GM10847 (cell line): ENCODE data around the gene SLC7A1.

Experiments
- POLR2A ChIP-seq: IDR thresholded peaks from 2 replicates; pipeline ENCODE4 v1.6.1; 2011; ENCODE audit not compliant: insufficient read length; ENCODE audit errors: extremely low read depth

SLC7A1 gene

DNA sequence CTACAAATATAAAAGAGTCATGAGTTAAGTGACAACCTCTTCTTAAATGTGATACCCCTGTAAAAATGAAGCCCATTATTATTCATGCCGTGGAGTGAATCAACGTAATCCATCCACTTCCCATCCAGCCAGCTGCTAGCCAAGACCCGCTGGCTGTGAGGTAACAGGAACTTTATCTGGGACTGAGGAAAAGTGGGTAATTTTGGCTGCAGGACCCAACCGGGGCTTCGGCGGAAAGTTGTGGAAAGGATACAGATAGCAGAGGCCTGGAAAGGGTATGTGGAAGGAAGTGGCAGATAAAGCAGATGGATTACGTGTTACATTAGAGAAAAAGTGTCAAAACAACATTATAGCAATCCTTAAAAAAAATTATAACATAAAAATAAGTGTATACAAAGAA is 48.3 kb downstream of the SLC7A1 start:
- TF ChIP-seq POLR2A = no peak

DNA sequence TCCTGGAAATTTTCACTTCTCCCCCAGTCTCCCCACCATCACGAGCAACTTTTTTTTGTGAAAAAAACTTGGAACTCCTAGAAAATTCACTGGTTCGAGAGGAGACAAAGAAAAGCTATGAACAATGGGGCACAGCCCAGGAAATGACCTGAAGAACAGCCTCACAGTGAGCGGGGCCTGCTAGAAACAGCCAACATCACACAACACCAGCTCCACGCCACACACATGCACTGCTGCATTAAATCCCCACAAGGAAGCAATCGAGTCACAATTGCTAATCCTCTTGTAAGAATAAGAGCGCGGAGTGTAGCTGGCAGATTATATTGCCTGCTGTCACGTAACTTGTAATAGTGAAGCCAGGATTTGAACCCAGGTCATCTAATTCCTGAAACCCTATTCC is 48.8 kb downstream of the SLC7A1 start:
- no peak for TF ChIP-seq POLR2A

DNA sequence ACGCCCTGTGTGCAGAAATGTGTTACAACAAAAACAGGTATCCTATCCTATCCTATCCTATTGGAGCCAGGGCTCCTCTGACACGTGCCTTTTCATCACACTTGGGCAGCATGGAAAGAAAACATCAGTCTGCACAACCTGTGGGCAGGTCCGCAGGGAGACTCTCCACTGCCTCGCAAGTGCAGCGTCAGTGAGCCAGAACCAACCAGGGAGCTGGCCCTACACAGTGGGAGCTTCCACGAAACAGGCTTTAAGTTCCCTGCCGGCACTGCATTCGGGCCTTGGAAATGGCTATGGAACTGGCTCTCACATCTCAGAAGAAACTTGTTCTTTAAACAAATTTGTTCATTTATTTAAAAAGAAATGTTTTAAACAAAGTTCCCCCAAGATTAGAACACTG is 49.5 kb downstream of the SLC7A1 start:
- TF ChIP-seq POLR2A = no peak

DNA sequence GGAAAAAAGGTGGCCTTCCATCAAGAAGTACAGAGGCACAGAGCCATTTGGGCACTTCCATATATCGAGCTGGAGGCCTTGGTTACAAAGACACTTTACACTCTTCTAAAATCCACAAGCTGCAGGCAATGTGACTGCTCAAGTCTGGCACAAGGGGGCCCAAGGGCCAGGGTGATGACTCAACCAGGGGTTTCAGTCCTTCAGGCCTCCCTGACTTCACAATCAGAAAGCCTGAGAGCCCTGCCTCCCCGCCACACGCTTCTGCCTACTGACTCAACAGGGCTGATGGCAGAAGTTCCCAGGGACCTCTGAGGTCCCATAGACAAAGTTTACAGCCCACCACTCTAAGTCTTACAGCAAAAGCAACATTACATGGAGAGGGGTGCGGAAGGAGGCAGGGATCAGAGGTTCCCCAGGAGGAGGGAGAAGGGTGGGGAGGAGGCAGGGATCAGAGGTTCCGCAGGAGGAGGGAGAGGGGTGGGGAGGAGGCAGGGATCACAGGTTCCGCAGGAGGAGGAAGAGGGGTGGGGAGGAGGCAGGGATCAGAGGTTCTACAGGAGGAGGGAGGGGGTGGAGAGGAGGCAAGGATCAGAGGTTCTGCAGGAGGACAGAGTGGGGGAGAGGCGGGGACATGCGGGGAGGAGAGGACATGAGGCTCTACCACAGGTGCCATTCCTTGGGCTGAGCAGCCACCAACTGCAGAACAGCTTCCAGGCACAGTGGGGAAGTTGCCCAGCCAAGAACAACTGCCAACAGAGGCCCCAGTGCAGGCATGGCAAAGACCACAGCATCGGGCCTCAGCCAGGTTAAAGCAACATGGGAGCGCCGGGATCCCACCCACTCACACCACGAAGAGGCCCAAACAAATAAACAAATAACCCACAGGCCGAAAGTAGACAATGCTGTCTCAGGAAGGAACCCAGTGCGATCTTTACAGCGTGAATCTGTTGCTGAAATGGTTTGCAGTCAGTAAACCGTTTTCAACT is 52.0 kb downstream of the SLC7A1 start:
- no peak for TF ChIP-seq POLR2A

DNA sequence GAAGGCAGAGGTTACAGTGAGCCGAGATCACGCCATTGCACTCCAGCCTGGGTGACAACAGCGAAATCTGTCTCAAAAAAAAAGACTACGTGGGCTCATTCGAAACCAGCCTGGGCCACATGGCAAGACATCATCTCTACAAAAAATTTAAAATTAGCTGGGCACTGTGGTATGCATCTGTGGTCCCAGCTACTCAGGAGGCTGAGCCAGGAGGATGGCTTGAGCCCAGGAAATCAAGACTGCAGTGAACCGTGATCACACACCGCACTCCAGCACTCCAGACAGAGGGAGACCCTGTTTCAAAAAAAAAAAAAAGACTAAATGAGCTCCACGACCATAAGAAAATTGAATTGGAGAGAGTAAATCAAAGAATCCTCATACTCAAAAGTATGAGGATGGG is 53.1 kb downstream of the SLC7A1 start:
- no peak for TF ChIP-seq POLR2A

DNA sequence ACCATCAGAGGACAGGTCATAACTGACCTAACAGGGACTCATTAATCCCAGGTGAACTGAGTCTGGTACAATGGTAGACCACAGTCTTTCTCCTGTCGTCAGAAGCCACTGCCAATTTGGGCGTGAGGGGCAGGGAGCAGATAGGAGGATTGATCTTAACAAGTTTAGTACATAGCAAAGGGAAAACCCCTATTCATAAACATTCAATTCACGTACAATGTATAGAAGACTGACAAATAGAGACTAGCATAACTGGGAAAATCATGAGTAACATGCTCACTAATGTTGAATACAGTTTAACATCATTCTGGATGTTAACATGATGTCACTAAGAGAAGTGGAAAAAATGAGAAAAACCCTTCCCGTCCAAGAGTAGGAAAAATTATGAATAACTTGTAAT is 54.1 kb downstream of the SLC7A1 start:
- TF ChIP-seq POLR2A = no peak

DNA sequence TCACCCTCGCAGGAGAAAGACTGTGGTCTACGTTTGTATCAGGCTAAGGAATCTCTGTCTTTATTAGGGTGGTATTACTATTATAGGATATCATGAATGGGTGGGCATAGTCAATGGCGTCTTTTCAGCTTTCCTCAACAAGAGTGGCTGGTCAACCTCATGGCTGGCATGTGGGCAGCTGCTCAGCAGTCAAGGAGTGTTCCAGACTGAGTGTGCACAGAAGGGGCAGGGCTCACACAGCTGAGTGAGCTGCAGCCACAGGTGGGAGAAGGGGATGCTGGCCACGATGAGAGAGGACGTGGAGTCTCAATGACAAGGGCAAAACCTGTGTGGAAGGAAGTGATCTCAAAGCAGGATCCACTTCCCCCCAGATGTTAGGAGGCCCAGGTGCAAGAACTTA is 54.7 kb downstream of the SLC7A1 start:
- TF ChIP-seq POLR2A = no peak

DNA sequence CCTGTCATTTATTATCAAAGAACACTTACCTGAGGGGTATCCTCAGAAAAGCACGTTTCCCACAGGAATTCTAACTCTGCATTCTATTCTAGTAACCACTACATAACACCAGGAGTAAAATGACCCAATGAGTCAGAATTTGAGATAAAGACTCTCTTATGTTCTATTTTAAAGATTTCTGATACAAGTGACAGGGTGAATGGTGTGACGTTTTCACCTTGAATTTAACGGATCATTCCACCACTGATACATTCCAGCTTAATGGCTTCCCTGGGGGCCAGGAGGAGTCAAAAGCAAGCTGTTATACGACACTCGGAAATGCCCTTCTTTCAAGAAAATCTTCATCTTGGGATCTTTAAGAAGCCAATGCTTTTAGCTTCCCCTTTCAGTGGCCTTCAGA is 55.2 kb downstream of the SLC7A1 start:
- no peak for TF ChIP-seq POLR2A

DNA sequence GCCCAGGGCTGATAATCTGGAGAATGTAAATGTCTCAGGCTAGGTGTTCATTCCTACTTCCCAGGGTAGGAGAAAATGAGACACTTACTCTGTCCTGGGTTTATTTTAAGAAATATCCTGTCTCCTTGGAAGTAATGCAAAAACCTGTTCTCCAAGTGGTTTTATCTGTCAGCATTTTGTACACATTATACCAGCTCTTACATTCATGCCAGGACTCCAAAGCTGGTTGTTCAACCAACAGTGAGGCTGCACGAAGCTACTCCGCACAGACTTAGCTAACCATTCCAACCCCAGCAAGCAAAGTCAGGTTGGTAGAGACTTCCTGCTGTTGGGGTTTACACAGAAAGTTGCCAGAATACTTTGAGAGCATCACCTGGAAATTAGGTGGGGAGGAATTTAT is 55.6 kb downstream of the SLC7A1 start:
- no peak for TF ChIP-seq POLR2A

DNA sequence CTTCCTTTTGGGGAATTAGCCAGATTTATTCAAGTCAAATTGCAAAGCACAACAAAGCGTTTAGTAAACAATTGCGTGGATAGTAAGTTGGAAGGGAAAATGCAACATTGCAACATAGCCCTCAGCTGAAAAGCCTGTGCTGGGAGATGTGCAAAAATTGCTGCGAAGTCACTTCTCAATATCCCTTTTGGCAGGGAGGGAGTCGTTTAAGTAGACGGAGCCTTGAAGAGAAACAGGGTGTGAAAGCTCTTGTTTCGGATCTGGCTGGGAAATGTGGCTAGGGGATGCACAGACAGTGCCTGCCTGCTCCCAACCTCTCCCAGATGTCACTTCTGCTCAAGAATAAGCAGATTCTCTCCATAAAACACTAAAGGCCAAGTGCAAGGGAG is 56.8 kb downstream of the SLC7A1 start:
- TF ChIP-seq POLR2A = no peak

DNA sequence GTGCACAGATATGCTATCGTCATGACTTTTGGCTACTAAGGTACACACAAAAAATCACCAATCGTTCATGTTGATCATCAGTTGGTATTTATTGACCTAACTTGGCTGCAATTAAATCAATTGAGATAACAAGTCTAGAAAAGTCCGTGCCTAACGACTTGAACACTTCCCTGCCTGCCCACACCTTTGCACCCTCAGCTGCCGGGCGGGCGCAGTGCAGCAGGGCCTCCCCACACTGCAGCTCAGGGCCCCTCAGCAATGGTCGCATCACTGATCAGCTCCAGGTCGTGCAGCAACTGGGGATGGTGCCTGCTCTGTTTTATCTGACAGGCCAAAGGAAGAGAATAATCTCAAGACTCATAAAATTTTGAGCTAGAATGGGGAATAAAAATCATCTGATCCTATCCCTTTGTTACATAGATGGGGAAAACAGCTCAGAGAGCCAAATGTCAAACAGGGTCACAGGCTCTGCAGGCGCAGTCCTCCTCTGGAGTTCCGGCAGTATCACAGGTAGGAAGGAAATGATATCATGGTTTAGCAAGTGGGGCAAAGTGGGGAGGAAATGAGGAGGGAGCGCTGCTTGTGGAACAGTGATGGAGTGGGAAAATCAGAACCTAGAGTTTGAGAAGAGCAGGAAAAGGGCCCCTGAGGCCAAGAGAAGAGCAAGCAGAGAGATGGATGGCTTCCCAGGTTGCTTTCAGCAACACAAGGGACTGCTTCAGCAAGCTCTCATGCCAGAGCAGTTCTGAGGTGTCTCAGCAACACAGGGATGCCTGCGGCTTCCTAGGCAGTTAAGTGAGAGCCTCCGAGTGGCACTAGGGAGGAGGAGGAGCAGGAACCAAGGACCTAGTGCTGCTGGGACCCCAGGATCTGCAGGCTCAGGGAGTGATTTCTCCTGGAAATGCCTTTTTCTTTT is 57.5 kb downstream of the SLC7A1 start:
- TF ChIP-seq POLR2A = no peak

DNA sequence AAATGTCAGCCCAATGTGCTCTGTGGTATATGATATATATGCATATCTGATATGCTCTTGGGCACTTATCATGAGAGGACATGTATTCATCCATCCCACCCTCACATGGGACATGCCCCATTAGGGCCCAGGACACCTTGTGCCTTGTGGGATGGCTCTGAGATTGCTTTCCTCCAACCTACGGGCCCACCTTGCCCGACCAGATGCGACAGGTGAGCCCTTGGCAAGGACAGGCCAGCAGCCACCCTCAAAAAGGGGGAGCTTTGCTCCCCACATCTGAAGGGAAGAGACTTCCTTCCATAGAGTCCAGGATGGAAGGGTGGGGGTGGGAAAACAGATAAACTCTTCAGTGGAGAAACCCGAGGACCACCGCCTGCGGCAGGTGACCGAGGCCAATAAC is 58.6 kb downstream of the SLC7A1 start:
- no peak for TF ChIP-seq POLR2A

DNA sequence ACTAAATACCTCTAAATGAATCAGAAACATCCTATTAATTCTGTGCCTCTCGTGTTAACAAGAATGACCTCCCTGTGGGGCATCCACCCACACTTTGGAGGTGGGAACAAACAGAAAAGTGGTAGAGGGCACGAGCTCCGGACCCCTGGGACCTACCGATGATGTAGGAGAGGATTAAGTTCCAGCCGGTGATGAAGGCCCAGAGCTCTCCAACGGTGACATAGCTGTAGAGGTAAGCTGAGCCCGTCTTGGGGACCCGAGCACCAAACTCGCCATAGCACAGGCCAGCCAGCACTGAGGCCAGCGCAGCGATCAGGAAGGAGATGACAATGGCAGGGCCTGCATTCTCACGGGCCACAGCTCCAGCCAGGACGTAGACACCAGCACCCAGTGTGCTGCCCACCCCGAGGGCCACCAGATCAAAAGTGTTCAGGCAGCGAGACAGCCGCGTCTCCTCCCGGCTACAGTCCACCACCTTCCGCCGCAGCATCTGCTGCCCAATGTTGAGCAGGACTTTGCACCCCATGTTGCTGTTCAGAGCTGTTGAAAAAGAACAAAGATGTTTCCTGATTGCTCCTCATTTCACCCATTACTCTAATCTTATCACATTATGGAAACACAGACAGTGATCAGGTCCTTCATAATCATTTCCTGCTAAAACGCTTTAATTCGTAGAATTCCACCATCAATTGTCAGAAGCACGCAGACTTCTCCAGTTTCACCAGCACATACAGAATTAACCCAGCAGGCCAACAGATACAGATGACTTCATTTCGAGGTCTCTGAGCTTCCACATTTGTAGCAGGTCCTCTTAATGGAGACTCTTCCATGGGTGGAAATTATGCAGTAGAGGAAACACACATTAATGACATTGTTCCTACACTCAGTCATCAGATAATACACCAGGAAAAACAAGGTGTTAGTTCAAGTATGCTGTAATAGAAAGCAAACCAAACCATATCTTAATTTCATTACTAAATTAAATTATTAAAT is 59.5 kb downstream of the SLC7A1 start:
- no peak for TF ChIP-seq POLR2A

DNA sequence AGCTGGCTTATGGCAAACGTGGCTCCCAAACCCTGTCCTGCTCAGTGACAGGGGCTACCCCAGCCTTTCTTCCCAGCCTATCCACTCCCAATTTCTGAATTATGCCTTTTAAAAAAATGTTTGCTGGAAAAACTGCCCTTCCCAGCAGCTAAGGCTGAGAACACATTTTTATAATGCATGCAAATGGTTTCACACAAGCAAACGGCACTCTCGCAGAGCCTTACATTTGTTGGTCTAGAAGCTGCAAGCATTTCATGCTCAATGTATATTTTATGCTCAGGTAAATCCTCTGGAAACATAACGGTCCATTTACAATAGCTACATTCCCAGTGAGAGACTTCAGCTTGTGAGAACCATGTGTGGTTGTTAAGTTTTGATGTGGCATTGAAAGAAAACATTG is 61.4 kb downstream of the SLC7A1 start:
- no peak for TF ChIP-seq POLR2A

DNA sequence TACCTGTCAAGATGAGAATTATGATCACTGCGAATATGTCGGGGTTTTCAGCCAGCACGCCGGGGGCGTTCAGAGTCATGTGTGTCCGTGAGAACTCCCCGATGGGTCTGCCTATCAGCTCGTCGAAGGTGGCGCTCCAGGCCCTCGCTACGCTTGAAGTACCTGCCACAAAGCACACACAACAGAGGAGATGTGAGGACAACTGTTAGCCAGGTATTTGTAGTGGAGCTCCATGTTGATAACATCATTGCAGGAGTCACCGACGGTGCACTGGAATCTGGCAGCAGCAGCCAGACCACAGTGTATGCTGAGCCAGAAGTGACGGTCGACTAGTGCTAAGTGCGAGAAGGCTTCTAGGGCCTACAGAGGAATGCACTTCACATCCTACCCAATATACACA is 62.7 kb downstream of the SLC7A1 start:
- no peak for TF ChIP-seq POLR2A

DNA sequence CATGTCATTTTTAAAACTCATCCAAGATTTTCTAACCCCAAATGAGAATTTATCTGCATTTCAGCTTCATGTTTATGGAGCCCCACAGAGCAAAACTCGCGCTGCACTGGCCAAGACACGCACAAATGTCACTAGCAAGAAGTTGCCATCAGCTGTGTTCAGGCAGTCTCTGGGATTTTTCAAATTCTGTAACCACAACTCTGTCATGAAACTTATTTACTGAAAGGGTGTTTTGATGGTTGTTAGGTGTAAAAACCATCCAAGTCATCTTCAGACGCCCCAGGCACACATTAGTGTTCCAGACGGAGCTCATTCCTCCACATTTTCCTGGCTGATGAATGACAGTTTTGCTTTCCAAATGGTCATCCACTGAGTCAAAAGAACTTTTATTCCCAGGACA is 63.4 kb downstream of the SLC7A1 start:
- no peak for TF ChIP-seq POLR2A
